ENCODE data around the gene NEDD4L.

NEDD4L gene

GRCh38 chr18:58146099-58146498 lies 102.1 kb downstream of the NEDD4L start:
- no peaks in the 10 kb centered on the region for H3K36me3 ChIP-seq (replicated peaks in 1 of 2; ENCODE audit: control insufficient read depth in 2 of 2, insufficient read depth in 2 of 2, low read length in 2 of 2)
- H3K9me3 ChIP-seq (replicated peaks in 1 of 2; ENCODE audit: control insufficient read depth in 2 of 2, insufficient read depth in 1 of 2, low read depth in 1 of 2, low read length in 2 of 2), result peaks cover 0 to 7% of the 10 kb centered on the region in 2 donors
- no peak overlapping the region for H2BK15ac ChIP-seq (ENCODE audit: low read length)
- no peak overlapping the region for H2AFZ ChIP-seq (ENCODE audit: low read length)
- no peaks in the 10 kb centered on the region for H3K27me3 ChIP-seq (ENCODE audit: control insufficient read depth in 3 of 3, insufficient read depth in 3 of 3, low read depth in 1 of 3, low read length in 3 of 3)
- no peak overlapping the region for H4K91ac ChIP-seq (ENCODE audit: low read depth, low read length, poor library complexity)
- no peak overlapping the region for H4K8ac ChIP-seq (ENCODE audit: low read depth, low read length)
- no peak overlapping the region for H3K23ac ChIP-seq (ENCODE audit: low read depth, low read length, poor library complexity)
- no peak overlapping the region for H2BK12ac ChIP-seq (ENCODE audit: low read length)
- no peak overlapping the region for H3K4me2 ChIP-seq (ENCODE audit: insufficient read depth, low read length, poor library complexity, severe bottlenecking)
- H3K79me1 ChIP-seq (ENCODE audit: low read depth, low read length), result no peaks in the 10 kb centered on the region
- no peak overlapping the region for H3K4ac ChIP-seq (ENCODE audit: low read length)
- no peak overlapping the region for H3K18ac ChIP-seq (ENCODE audit: low read length)
- no peak overlapping the region for H3K27ac ChIP-seq (replicated peaks; ENCODE audit: low read length)
- WGBS, 2 donors (ENCODE audit: extremely low coverage in 2 of 2, insufficient read length in 2 of 2, insufficient replicate concordance in 1 of 2), result no CpG with 5 or more reads among the region's 8 CpGs
- no peak overlapping the region for H2BK5ac ChIP-seq (ENCODE audit: low read length)
- DNase-seq (ENCODE audit: low spot score), result no peak
- no peak overlapping the region for H2AK5ac ChIP-seq (ENCODE audit: low read depth, low read length)
- peaks cover under 1 to 5% of the 10 kb centered on the region in 2 donors for H3K4me1 ChIP-seq (ENCODE audit: control insufficient read depth in 2 of 2, insufficient read depth in 1 of 2, low read depth in 1 of 2, low read length in 2 of 2)
- H2BK120ac ChIP-seq (ENCODE audit: low read depth, low read length), result no peak overlapping the region
- no peak overlapping the region for H3K4me3 ChIP-seq (ENCODE audit: low read length in 2 of 2)
- H3K14ac ChIP-seq (ENCODE audit: low read length), result no peak overlapping the region
- no peak overlapping the region for H3K9ac ChIP-seq (ENCODE audit: low read depth, low read length, poor library complexity)

DNA sequence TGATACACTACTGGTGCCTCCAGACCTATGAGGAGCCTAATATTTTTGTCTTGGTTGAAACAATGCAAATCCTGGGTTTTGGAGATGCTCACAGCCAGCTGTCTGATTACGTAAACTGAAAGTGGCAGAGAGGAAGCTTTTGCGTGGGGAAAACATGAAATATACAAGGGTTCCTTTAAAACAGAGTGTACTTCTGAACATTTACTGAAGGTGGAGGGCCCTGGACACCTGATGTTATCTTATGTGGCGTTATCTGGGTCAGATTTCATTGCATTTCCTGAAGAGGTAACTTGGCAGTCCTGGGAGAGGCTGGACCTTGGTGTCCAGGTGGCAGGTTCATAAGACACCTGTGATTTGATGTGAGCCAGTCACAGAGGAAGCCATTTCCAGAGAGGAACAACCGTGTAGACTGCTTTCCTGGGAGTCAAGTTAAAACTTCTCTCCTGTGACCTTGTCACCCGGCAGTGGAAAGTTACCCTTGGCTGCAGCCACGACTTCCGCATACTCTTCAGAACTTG lies 105.0 kb downstream of the NEDD4L start:
- Histone ChIP-seq H2AK5ac (ENCODE audit: low read depth, low read length) (no peak overlapping the region), H3K4ac (ENCODE audit: low read length) (no peak overlapping the region), H3K9me3 (replicated peaks in 1 of 2; ENCODE audit: control insufficient read depth in 2 of 2, insufficient read depth in 1 of 2, low read depth in 1 of 2, low read length in 2 of 2) (peaks cover 0 to 7% of the 10 kb centered on the region in 2 donors), H2BK5ac (ENCODE audit: low read length) (no peak overlapping the region), H3K4me2 (ENCODE audit: insufficient read depth, low read length, poor library complexity, severe bottlenecking) (no peak overlapping the region), H2BK12ac (ENCODE audit: low read length) (no peak overlapping the region), H3K23ac (ENCODE audit: low read depth, low read length, poor library complexity) (no peak overlapping the region), H3K9ac (ENCODE audit: low read depth, low read length, poor library complexity) (no peak overlapping the region), H4K91ac (ENCODE audit: low read depth, low read length, poor library complexity) (no peak overlapping the region), H2BK120ac (ENCODE audit: low read depth, low read length) (no peak overlapping the region), H2BK15ac (ENCODE audit: low read length) (no peak overlapping the region), H4K8ac (ENCODE audit: low read depth, low read length) (no peak overlapping the region), H3K18ac (ENCODE audit: low read length) (no peak overlapping the region), H2AFZ (ENCODE audit: low read length) (no peak overlapping the region), H3K27me3 (ENCODE audit: control insufficient read depth in 3 of 3, insufficient read depth in 3 of 3, low read depth in 1 of 3, low read length in 3 of 3) (no peaks in the 10 kb centered on the region), H3K79me1 (ENCODE audit: low read depth, low read length) (peaks cover 3% of the 10 kb centered on the region), H3K27ac (replicated peaks; ENCODE audit: low read length) (no peak overlapping the region), H3K4me3 (ENCODE audit: low read length in 2 of 2) (no peak overlapping the region), H3K36me3 (replicated peaks in 1 of 2; ENCODE audit: control insufficient read depth in 2 of 2, insufficient read depth in 2 of 2, low read length in 2 of 2) (no peaks in the 10 kb centered on the region), H3K14ac (ENCODE audit: low read length) (no peak overlapping the region), H3K4me1 (ENCODE audit: control insufficient read depth in 2 of 2, insufficient read depth in 1 of 2, low read depth in 1 of 2, low read length in 2 of 2) (peaks cover 0 to 5% of the 10 kb centered on the region in 2 donors)
- DNase-seq (ENCODE audit: low spot score), result no peak
- no CpG with 5 or more reads among the region's 7 CpGs for WGBS, 2 donors (ENCODE audit: extremely low coverage in 2 of 2, insufficient read length in 2 of 2, insufficient replicate concordance in 1 of 2)

- Histone ChIP-seq H3K9ac (ENCODE audit: low read depth, low read length, poor library complexity) (no peak overlapping the region), H3K23ac (ENCODE audit: low read depth, low read length, poor library complexity) (no peak overlapping the region), H4K8ac (ENCODE audit: low read depth, low read length) (no peak overlapping the region), H2BK15ac (ENCODE audit: low read length) (no peak overlapping the region), H2BK12ac (ENCODE audit: low read length) (no peak overlapping the region), H3K4me2 (ENCODE audit: insufficient read depth, low read length, poor library complexity, severe bottlenecking) (no peak overlapping the region), H3K4ac (ENCODE audit: low read length) (no peak overlapping the region), H2AK5ac (ENCODE audit: low read depth, low read length) (no peak overlapping the region), H3K4me3 (ENCODE audit: low read length in 2 of 2) (no peak overlapping the region), H3K14ac (ENCODE audit: low read length) (no peak overlapping the region), H2BK120ac (ENCODE audit: low read depth, low read length) (no peak overlapping the region), H3K4me1 (ENCODE audit: control insufficient read depth in 2 of 2, insufficient read depth in 1 of 2, low read depth in 1 of 2, low read length in 2 of 2) (peaks cover 0 to 5% of the 10 kb centered on the region in 2 donors), H2BK5ac (ENCODE audit: low read length) (no peak overlapping the region), H3K27ac (replicated peaks; ENCODE audit: low read length) (no peak overlapping the region), H3K18ac (ENCODE audit: low read length) (no peak overlapping the region), H3K36me3 (replicated peaks in 1 of 2; ENCODE audit: control insufficient read depth in 2 of 2, insufficient read depth in 2 of 2, low read length in 2 of 2) (no peaks in the 10 kb centered on the region), H3K27me3 (ENCODE audit: control insufficient read depth in 3 of 3, insufficient read depth in 3 of 3, low read depth in 1 of 3, low read length in 3 of 3) (no peaks in the 10 kb centered on the region), H2AFZ (ENCODE audit: low read length) (no peak overlapping the region), H4K91ac (ENCODE audit: low read depth, low read length, poor library complexity) (no peak overlapping the region), H3K9me3 (replicated peaks in 1 of 2; ENCODE audit: control insufficient read depth in 2 of 2, insufficient read depth in 1 of 2, low read depth in 1 of 2, low read length in 2 of 2) (no peaks in the 10 kb centered on the region), H3K79me1 (ENCODE audit: low read depth, low read length) (peaks cover 3% of the 10 kb centered on the region)
- DNase-seq (ENCODE audit: low spot score), result no peak
- WGBS, 2 donors (ENCODE audit: extremely low coverage in 2 of 2, insufficient read length in 2 of 2, insufficient replicate concordance in 1 of 2), result no CpG with 5 or more reads among the region's 4 CpGs
Measured at GRCh38 chr18:58150772-58151171, 106.7 kb downstream of the NEDD4L start.

GRCh38 chr18:58152216-58152615 lies 108.2 kb downstream of the NEDD4L start:
- Histone ChIP-seq H2AFZ (ENCODE audit: low read length) (no peak overlapping the region), H2BK15ac (ENCODE audit: low read length) (no peak overlapping the region), H4K91ac (ENCODE audit: low read depth, low read length, poor library complexity) (no peak overlapping the region), H3K27me3 (ENCODE audit: control insufficient read depth in 3 of 3, insufficient read depth in 3 of 3, low read depth in 1 of 3, low read length in 3 of 3) (no peaks in the 10 kb centered on the region), H2BK12ac (ENCODE audit: low read length) (no peak overlapping the region), H4K8ac (ENCODE audit: low read depth, low read length) (no peak overlapping the region), H3K14ac (ENCODE audit: low read length) (no peak overlapping the region), H2AK5ac (ENCODE audit: low read depth, low read length) (no peak overlapping the region), H3K4me1 (ENCODE audit: control insufficient read depth in 2 of 2, insufficient read depth in 1 of 2, low read depth in 1 of 2, low read length in 2 of 2) (peaks cover 0 to 5% of the 10 kb centered on the region in 2 donors), H3K9me3 (replicated peaks in 1 of 2; ENCODE audit: control insufficient read depth in 2 of 2, insufficient read depth in 1 of 2, low read depth in 1 of 2, low read length in 2 of 2) (no peaks in the 10 kb centered on the region), H3K79me1 (ENCODE audit: low read depth, low read length) (peaks cover 3% of the 10 kb centered on the region), H3K4me3 (ENCODE audit: low read length in 2 of 2) (no peak overlapping the region), H3K23ac (ENCODE audit: low read depth, low read length, poor library complexity) (no peak overlapping the region), H3K18ac (ENCODE audit: low read length) (no peak overlapping the region), H3K9ac (ENCODE audit: low read depth, low read length, poor library complexity) (no peak overlapping the region), H3K27ac (replicated peaks; ENCODE audit: low read length) (no peak overlapping the region), H3K4ac (ENCODE audit: low read length) (no peak overlapping the region), H2BK5ac (ENCODE audit: low read length) (no peak overlapping the region), H2BK120ac (ENCODE audit: low read depth, low read length) (no peak overlapping the region), H3K4me2 (ENCODE audit: insufficient read depth, low read length, poor library complexity, severe bottlenecking) (no peak overlapping the region), H3K36me3 (replicated peaks in 1 of 2; ENCODE audit: control insufficient read depth in 2 of 2, insufficient read depth in 2 of 2, low read length in 2 of 2) (no peaks in the 10 kb centered on the region)
- no peak for DNase-seq (ENCODE audit: low spot score)
- WGBS, 2 donors (ENCODE audit: extremely low coverage in 2 of 2, insufficient read length in 2 of 2, insufficient replicate concordance in 1 of 2), result no CpG with 5 or more reads among the region's 3 CpGs

Data from neuronal stem cell (in vitro differentiated cells).